Body of pancreas (tissue), 4 donors: ENCODE data around the gene MOV10L1. TPM values are rescaled to one million over a fixed set of nuclear protein-coding genes. Genes with fewer than 3 reads are reported as not detected.

Experiments used
- ATAC-seq: fragments of 150-250 bp; one replicate; pipeline ENCODE4 v1.9.1; 2016
- DNase-seq, 4 donors: peaks; one replicate each; pipeline ENCODE4 v3.0.0-alpha.2; 2019
- H3K27ac ChIP-seq, 4 donors: fragments of 200-600 bp; sonication (generic); 1 replicate in 3 of 4; 2 replicates in 1 of 4; pipeline versions ENCODE4 v1.5.1 to v1.6.1; 2016 to 2019; ENCODE audit warnings: mild to moderate bottlenecking in 1 of 4, mixed read lengths in 1 of 4, moderate library complexity in 1 of 4
- H3K27me3 ChIP-seq, 2 donors: fragments of 200-600 bp; sonication (generic); one replicate each; pipeline ENCODE4 v1.6.0; 2016; ENCODE audit warnings: mild to moderate bottlenecking in 1 of 2
- H3K36me3 ChIP-seq, 2 donors: fragments of 200-600 bp; sonication (generic); replicated peaks in 1 of 2; 2 replicates each; pipeline ENCODE4 v1.5.1; 2016; ENCODE audit warnings: low read depth in 2 of 2; ENCODE audit not compliant: insufficient read depth in 1 of 2
- H3K4me1 ChIP-seq: fragments of 200-600 bp; sonication (generic); one replicate; pipeline ENCODE4 v1.6.0; 2016
- H3K4me3 ChIP-seq, 2 donors: fragments of 200-600 bp; sonication (generic); 1 replicate in 1 of 2; 2 replicates in 1 of 2; pipeline ENCODE4 v1.5.1; 2016 to 2019
- H3K9me3 ChIP-seq, 3 donors: fragments of 200-600 bp; sonication (generic); 1 replicate in 2 of 3; 2 replicates in 1 of 3; pipeline ENCODE4 v1.5.1; 2016
- POLR2A ChIP-seq, 3 donors: fragments of 450-650 bp; IDR thresholded peaks; one replicate each; pipeline ENCODE4 v1.6.1; 2016; ENCODE audit warnings: antibody characterized with exemption in 3 of 3, mild to moderate bottlenecking in 2 of 3
- WGBS, 2 donors: methylation state at CpG; one replicate each; pipeline ENCODE4 v1.1.5; 2017; 5-methylcytosine and 5-hydroxymethylcytosine counted together
- intact Hi-C: fragments of 100-400 bp; cut with DNase I; formaldehyde crosslinking; loops from one replicate; pipeline ENCODE4 v1.15.1; 2023
- total RNA-seq, 2 donors: library from RNA; depleted of rRNA; stranded (reverse); fragments of >200 nt; gene quantifications; one replicate each; pipeline ENCODE4 v1.1.0, GENCODE V29; 2016
- TF ChIP-seq, protein P1 (sequence below), 7 experiments: fragments of 450-650 bp in 4 of 7; fragments of 200-600 bp in 3 of 7; sonication (generic) in 3 of 7; IDR thresholded peaks; one replicate each; pipeline ENCODE4 v1.5.1; 2016 to 2019; ENCODE audit warnings: antibody characterized with exemption in 7 of 7

The MOV10L1 gene
- total RNA-seq, 2 donors from 2014 or later = 0.52 TPM; not detected in 1

DNA sequence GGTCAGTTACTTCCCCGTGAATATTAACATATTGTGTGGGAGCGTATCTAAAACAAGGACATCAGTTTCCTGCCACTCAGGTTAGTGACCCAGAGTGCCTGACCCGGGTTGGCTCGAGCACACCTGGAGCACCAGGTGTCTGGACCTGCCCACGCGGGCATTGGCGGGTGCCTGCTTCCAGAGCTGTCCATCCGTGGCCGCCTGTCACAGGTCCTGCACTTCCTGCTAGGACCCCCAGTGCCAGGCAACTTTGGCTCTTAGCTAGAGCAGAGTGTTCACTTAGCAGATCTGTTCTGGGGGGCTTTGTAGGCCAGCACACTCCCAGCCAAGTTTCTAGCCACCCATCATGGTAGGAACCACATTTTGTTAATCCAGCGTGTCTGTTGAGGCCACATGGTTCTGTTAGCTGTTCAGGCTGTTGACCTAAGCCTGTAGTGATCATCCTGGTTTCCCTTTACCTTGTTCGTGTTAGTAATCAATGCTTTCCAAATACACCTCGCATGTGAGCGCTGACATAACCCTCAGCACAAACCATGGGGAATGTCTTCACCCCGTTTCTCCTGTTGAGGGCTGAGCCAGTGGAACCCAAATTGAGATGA is 29.5 kb downstream of the MOV10L1 start:
- no peaks in the 10 kb centered on the region for H3K36me3 ChIP-seq
- no peaks in the 10 kb centered on the region for H3K27me3 ChIP-seq
- DNase-seq (no peak), ATAC-seq (no peak)
- WGBS, 2 donors = 64 to 72% methylated on average over 6 to 14 of the region's 14 CpGs
- H3K27ac ChIP-seq = no peak overlapping the region
- intact Hi-C loops = no loop called here
- no peak for TF ChIP-seq POLR2A (IDR thresholded peaks at IDR 0.05)
- TF ChIP-seq, protein P1, sequence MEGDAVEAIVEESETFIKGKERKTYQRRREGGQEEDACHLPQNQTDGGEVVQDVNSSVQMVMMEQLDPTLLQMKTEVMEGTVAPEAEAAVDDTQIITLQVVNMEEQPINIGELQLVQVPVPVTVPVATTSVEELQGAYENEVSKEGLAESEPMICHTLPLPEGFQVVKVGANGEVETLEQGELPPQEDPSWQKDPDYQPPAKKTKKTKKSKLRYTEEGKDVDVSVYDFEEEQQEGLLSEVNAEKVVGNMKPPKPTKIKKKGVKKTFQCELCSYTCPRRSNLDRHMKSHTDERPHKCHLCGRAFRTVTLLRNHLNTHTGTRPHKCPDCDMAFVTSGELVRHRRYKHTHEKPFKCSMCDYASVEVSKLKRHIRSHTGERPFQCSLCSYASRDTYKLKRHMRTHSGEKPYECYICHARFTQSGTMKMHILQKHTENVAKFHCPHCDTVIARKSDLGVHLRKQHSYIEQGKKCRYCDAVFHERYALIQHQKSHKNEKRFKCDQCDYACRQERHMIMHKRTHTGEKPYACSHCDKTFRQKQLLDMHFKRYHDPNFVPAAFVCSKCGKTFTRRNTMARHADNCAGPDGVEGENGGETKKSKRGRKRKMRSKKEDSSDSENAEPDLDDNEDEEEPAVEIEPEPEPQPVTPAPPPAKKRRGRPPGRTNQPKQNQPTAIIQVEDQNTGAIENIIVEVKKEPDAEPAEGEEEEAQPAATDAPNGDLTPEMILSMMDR (IDR thresholded peaks at IDR 0.05) = no peak
- H3K4me1 ChIP-seq = no peaks in the 10 kb centered on the region
- H3K4me3 ChIP-seq = no peak overlapping the region
- no peaks in the 10 kb centered on the region for H3K9me3 ChIP-seq

- TF ChIP-seq, protein P1 (IDR thresholded peaks at IDR 0.05) = no peak
- TF ChIP-seq POLR2A (IDR thresholded peaks at IDR 0.05) = no peak
- Histone ChIP-seq H3K27me3 (no peaks in the 10 kb centered on the region), H3K27ac (no peak overlapping the region), H3K36me3 (no peaks in the 10 kb centered on the region), H3K4me3 (no peak overlapping the region), H3K4me1 (no peaks in the 10 kb centered on the region), H3K9me3 (no peaks in the 10 kb centered on the region)
- DNase-seq = no peak
- WGBS, 2 donors = 48 to 50% methylated on average over 6 of the region's 6 CpGs
- no peak for ATAC-seq
- intact Hi-C loops = no loop called here
Measured at GRCh38 chr22:50119768-50120251, 30.0 kb downstream of the MOV10L1 start.

- no peak for DNase-seq
- no peaks in the 10 kb centered on the region for H3K27me3 ChIP-seq
- H3K36me3 ChIP-seq = no peaks in the 10 kb centered on the region
- intact Hi-C loops = no loop called here
- TF ChIP-seq, protein P1 (IDR thresholded peaks at IDR 0.05) = no peak
- TF ChIP-seq POLR2A (IDR thresholded peaks at IDR 0.05) = no peak
- no peak overlapping the region for H3K4me3 ChIP-seq
- WGBS, 2 donors = 74 to 86% methylated on average over 10 of the region's 11 CpGs
- no peaks in the 10 kb centered on the region for H3K4me1 ChIP-seq
- ATAC-seq = no peak
- H3K27ac ChIP-seq = no peak overlapping the region
- no peaks in the 10 kb centered on the region for H3K9me3 ChIP-seq
Measured at GRCh38 chr22:50121202-50121740, 31.5 kb downstream of the MOV10L1 start.

GRCh38 chr22:50123119-50123518 is 33.3 kb downstream of the MOV10L1 start:
- ATAC-seq = no peak
- Histone ChIP-seq H3K9me3 (no peaks in the 10 kb centered on the region), H3K36me3 (no peaks in the 10 kb centered on the region), H3K4me3 (no peak overlapping the region), H3K4me1 (no peaks in the 10 kb centered on the region), H3K27me3 (no peaks in the 10 kb centered on the region), H3K27ac (no peak overlapping the region)
- DNase-seq = no peak
- intact Hi-C loops = no loop called here
- TF ChIP-seq, protein P1 (IDR thresholded peaks at IDR 0.05) = no peak
- no peak for TF ChIP-seq POLR2A (IDR thresholded peaks at IDR 0.05)
- WGBS, 2 donors = 73 to 80% methylated on average over 4 of the region's 4 CpGs

DNA sequence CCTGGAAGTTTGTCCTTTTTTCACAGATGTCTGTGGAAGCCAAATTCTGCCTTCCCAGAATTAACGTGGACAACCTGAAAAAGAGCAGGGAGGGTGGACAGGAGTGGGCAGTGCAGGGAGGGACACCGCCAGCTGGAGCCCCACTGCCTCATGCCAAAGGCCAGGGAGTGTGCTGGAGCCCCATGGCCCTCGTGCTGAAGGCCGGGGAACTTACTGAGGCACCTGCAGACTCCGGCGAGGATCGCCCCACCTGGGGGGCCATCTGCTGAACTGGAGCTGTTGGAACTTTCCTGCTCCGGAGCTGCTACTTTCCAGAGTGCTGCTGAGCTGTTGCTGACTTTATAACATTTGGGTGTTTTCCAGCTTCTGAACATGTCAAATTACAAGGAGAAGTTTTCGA is 35.2 kb downstream of the MOV10L1 start:
- Histone ChIP-seq H3K4me1 (no peaks in the 10 kb centered on the region), H3K27ac (no peak overlapping the region), H3K9me3 (no peaks in the 10 kb centered on the region), H3K27me3 (no peaks in the 10 kb centered on the region), H3K4me3 (no peak overlapping the region), H3K36me3 (no peaks in the 10 kb centered on the region)
- intact Hi-C loops = no loop called here
- no peak for ATAC-seq
- DNase-seq = no peak
- WGBS, 2 donors = 76 to 77% methylated on average over 9 of the region's 9 CpGs
- no peak for TF ChIP-seq POLR2A (IDR thresholded peaks at IDR 0.05)
- TF ChIP-seq, protein P1 (IDR thresholded peaks at IDR 0.05) = no peak
